Measurements from ENCODE around the gene ADAP1. TPM values are rescaled to one million over a fixed set of nuclear protein-coding genes. Genes with fewer than 3 reads are reported as not detected.

ADAP1 gene
- total RNA-seq, 2 donors from 2014 or later, result 24.5 to 24.6 TPM

GRCh38 chr7:906776-907157 lies 47.7 kb downstream of the ADAP1 start:
- TF ChIP-seq, protein P1, sequence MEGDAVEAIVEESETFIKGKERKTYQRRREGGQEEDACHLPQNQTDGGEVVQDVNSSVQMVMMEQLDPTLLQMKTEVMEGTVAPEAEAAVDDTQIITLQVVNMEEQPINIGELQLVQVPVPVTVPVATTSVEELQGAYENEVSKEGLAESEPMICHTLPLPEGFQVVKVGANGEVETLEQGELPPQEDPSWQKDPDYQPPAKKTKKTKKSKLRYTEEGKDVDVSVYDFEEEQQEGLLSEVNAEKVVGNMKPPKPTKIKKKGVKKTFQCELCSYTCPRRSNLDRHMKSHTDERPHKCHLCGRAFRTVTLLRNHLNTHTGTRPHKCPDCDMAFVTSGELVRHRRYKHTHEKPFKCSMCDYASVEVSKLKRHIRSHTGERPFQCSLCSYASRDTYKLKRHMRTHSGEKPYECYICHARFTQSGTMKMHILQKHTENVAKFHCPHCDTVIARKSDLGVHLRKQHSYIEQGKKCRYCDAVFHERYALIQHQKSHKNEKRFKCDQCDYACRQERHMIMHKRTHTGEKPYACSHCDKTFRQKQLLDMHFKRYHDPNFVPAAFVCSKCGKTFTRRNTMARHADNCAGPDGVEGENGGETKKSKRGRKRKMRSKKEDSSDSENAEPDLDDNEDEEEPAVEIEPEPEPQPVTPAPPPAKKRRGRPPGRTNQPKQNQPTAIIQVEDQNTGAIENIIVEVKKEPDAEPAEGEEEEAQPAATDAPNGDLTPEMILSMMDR (IDR thresholded peaks at IDR 0.05), result no peak
- Histone ChIP-seq H3K4me1 (ENCODE audit: control insufficient read depth in 1 of 2, low read depth in 2 of 2) (peaks cover 0 to 12% of the 10 kb centered on the region in 2 donors), H3K36me3 (no peaks in the 10 kb centered on the region), H3K4me3 (no peak overlapping the region), H3K27me3 (replicated peaks; ENCODE audit: insufficient read depth) (no peaks in the 10 kb centered on the region), H3K27ac (no peak overlapping the region), H3K9me3 (no peaks in the 10 kb centered on the region)
- DNase-seq (ENCODE audit: low spot score) (no peak), ATAC-seq (ENCODE audit: insufficient number of reproducible peaks, low FRiP score, low read depth) (no peak)

- no peak overlapping the region for H3K27ac ChIP-seq
- no peak for ATAC-seq (ENCODE audit: insufficient number of reproducible peaks, low FRiP score, low read depth)
- TF ChIP-seq, protein P1 (IDR thresholded peaks at IDR 0.05), result no peak
These were observed 49.6 kb downstream of the ADAP1 start for GRCh38 chr7:904847-905246.

GRCh38 chr7:903921-904755 lies 50.3 kb downstream of the ADAP1 start:
- peaks cover 0 to 6% of the 10 kb centered on the region in 2 donors for H3K4me1 ChIP-seq (ENCODE audit: control insufficient read depth in 1 of 2, low read depth in 2 of 2)
- no peak for ATAC-seq (ENCODE audit: insufficient number of reproducible peaks, low FRiP score, low read depth)
- TF ChIP-seq, protein P1 (IDR thresholded peaks at IDR 0.05), result no peak
- DNase-seq (ENCODE audit: low spot score), result no peak
- no peaks in the 10 kb centered on the region for H3K36me3 ChIP-seq
- H3K27ac ChIP-seq, result no peak overlapping the region
- no peak overlapping the region for H3K4me3 ChIP-seq
- no peaks in the 10 kb centered on the region for H3K27me3 ChIP-seq (replicated peaks; ENCODE audit: insufficient read depth)
- no peaks in the 10 kb centered on the region for H3K9me3 ChIP-seq

More at GRCh38 chr7:904847-905246, 49.6 kb downstream of the ADAP1 start:
- no peaks in the 10 kb centered on the region for H3K9me3 ChIP-seq
- H3K27me3 ChIP-seq (replicated peaks; ENCODE audit: insufficient read depth), result no peaks in the 10 kb centered on the region
- H3K4me1 ChIP-seq (ENCODE audit: control insufficient read depth in 1 of 2, low read depth in 2 of 2), result peaks cover 0 to 11% of the 10 kb centered on the region in 2 donors
- no peak for DNase-seq (ENCODE audit: low spot score)
- no peak overlapping the region for H3K4me3 ChIP-seq
- H3K36me3 ChIP-seq, result no peaks in the 10 kb centered on the region

- Histone ChIP-seq H3K4me1 (ENCODE audit: control insufficient read depth in 1 of 2, low read depth in 2 of 2) (peaks cover 0 to 6% of the 10 kb centered on the region in 2 donors), H3K36me3 (peaks cover 4% of the 10 kb centered on the region), H3K9me3 (no peaks in the 10 kb centered on the region), H3K27me3 (replicated peaks; ENCODE audit: insufficient read depth) (no peaks in the 10 kb centered on the region), H3K27ac (no peak overlapping the region), H3K4me3 (no peak overlapping the region)
- DNase-seq (ENCODE audit: low spot score) (no peak), ATAC-seq (ENCODE audit: insufficient number of reproducible peaks, low FRiP score, low read depth) (no peak)
- TF ChIP-seq, protein P1 (IDR thresholded peaks at IDR 0.05), result no peak
These were observed 51.5 kb downstream of the ADAP1 start for GRCh38 chr7:902996-903395.

DNA sequence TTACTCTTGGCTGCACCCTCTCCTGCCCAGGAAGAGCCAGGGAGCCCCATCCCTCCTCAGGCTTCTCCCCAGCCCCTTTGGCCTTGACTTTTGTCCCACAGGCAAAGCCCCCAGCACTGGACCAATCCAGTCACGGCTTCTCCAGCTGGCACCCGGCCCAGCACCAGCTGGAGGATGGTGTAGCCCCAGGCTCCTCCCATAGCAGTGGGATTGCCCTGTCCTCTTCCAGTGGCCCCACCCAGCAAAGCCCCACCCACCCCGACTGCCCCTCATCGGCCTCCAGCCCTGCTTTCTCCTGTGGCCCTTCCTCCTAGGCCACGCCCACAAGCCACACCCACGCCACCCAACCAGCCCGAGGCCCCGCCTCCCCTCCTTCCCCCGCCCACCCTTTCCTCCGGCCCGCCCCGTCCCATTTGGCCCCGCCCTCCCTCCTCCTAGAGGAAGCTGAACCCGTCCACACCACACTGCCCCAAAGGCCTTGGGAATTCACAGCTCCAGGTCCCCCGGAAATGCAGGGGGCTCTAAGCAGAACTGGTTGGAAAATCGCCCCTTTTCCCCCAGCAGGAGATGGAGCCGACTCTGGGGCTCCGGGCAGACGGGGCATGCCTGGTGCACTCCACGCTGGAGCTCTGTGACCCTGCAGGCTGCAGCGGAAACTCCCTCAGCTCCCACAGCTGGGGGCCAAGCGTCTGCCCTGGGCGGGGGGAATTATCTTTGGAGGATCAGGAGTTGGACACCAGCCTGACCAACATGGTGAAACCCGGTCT lies 52.9 kb downstream of the ADAP1 start:
- DNase-seq (ENCODE audit: low spot score) (no peak), ATAC-seq (ENCODE audit: insufficient number of reproducible peaks, low FRiP score, low read depth) (no peak)
- no peak overlapping the region for H3K4me3 ChIP-seq
- H3K36me3 ChIP-seq, result peaks cover 11% of the 10 kb centered on the region
- H3K4me1 ChIP-seq (ENCODE audit: control insufficient read depth in 1 of 2, low read depth in 2 of 2), result peaks cover 0 to 6% of the 10 kb centered on the region in 2 donors
- TF ChIP-seq, protein P1 (IDR thresholded peaks at IDR 0.05), result no peak
- H3K27ac ChIP-seq, result no peak overlapping the region
- H3K9me3 ChIP-seq, result no peaks in the 10 kb centered on the region
- no peaks in the 10 kb centered on the region for H3K27me3 ChIP-seq (replicated peaks; ENCODE audit: insufficient read depth)

Data from thoracic aorta (tissue), 2 donors.